ENCODE data around the gene MGAT5B.

- TF ChIP-seq CTCF (IDR thresholded peaks at IDR 0.05; ENCODE audit: low read depth, low read length, poor library complexity, severe bottlenecking) (no peak), EZH2phosphoT487 (IDR thresholded peaks at IDR 0.05; ENCODE audit: borderline replicate concordance, low read length) (no peak)
Measured at GRCh38 chr17:76866774-76867577, 1.2 kb upstream of the MGAT5B start.

All from DOHH2 (cell line).